CD4-positive, alpha-beta T cell treated with Interleukin-15 for 1 hour (primary cell): ENCODE measurements around the gene C1QTNF5.
"Not testable (repeated sequence)": the region's sequence is repeated elsewhere in the genome, so short reads cannot be mapped to it uniquely, and the experiment has no call there.

Source experiments
- DNase-seq: peaks from one replicate; pipeline ENCODE4 v3.0.0-alpha.2; 2020

C1QTNF5 gene

GRCh38 chr11:119340335-119341221 is at the start of gene C1QTNF5:
C1QTNF5 (minus strand) TSS chr11:119340883; CDS start chr11:119340397, 486 bp downstream.
- DNase-seq, result no peak

GRCh38 chr11:119389611-119390254 is 49.0 kb upstream of the C1QTNF5 start:
- DNase-seq, result no peak

GRCh38 chr11:119388103-119388502 is 47.4 kb upstream of the C1QTNF5 start:
- DNase-seq, result no peak

GRCh38 chr11:119384332-119384731 is 43.6 kb upstream of the C1QTNF5 start:
- DNase-seq, result no peak

- not testable (repeated sequence) for DNase-seq
These were observed 41.8 kb upstream of the C1QTNF5 start for GRCh38 chr11:119382513-119382912.

- DNase-seq, result no peak
These were observed 41.4 kb upstream of the C1QTNF5 start for GRCh38 chr11:119382101-119382500.

GRCh38 chr11:119381181-119381988 is 40.7 kb upstream of the C1QTNF5 start, which contains the start of gene USP2:
USP2 (minus strand) TSS chr11:119381690; CDS start chr11:119373480, 8,210 bp downstream.
- DNase-seq, result peak; percentile 96

- no peak for DNase-seq
These were observed 40.1 kb upstream of the C1QTNF5 start for GRCh38 chr11:119380827-119381180.

- no peak for DNase-seq
These were observed 39.6 kb upstream of the C1QTNF5 start for GRCh38 chr11:119380160-119380826.

- no peak for DNase-seq
These were observed 38.3 kb upstream of the C1QTNF5 start for GRCh38 chr11:119378851-119379465.

GRCh38 chr11:119377961-119378667 is 37.4 kb upstream of the C1QTNF5 start:
- DNase-seq, result no peak

- DNase-seq, result no peak
These were observed 36.6 kb upstream of the C1QTNF5 start for GRCh38 chr11:119377112-119377901.

- DNase-seq, result no peak
These were observed 35.6 kb upstream of the C1QTNF5 start for GRCh38 chr11:119376197-119376847.

- no peak for DNase-seq
These were observed 34.9 kb upstream of the C1QTNF5 start for GRCh38 chr11:119375337-119376196.

- DNase-seq, result no peak
These were observed 34.1 kb upstream of the C1QTNF5 start for GRCh38 chr11:119374632-119375336.

- DNase-seq, result no peak
These were observed 33.4 kb upstream of the C1QTNF5 start for GRCh38 chr11:119373921-119374631.

- no peak for DNase-seq
These were observed 32.6 kb upstream of the C1QTNF5 start for GRCh38 chr11:119373059-119373920.
